ENCODE measurements around the gene KCNQ1OT1. TPM values are rescaled to one million over a fixed set of nuclear protein-coding genes. Genes with fewer than 3 reads are reported as not detected.

The KCNQ1OT1 gene
- total and polyA plus RNA-seq, 2 of the 4 experiments (the other 2 are of a cell fraction): 0.14 to 2.0 TPM

DNA sequence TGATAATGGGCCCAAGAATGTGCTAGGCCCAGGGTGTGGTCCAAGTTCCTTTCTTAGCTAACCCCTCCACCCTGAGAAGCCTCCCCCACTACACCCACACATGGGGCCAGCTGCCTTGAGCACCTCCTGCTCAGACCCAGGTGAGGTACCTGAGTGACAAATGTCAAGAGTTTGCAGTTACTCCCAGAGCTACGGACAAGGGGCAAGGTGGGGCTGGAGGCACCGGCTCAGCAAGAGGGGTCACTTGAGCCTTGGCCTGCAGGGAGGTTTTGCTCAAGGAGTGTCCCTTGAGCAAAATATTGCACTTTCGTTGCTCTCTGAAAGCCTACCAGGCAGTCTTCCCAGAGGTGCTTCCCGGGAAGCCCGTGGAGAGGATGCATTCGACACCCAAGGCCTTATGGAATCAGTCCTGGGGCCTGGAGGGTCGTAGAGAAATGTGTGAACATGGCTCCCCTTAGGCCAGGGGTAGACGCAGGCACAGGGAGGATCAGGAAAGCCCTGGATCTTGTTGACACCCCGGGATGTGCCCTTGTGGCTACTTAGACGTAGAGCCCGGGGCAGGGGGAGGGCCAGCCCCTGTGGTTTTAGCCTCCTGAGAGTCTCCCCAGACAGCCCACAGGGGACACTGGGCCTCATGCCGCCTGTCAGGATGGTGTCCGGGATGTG is 140.8 kb downstream of the KCNQ1OT1 start:
- TF ChIP-seq BHLHE40 (IDR thresholded peaks at IDR 0.05; ENCODE audit: low read depth, low read length): no peak
- TF ChIP-seq CEBPB (IDR thresholded peaks at IDR 0.05; ENCODE audit: low read depth, low read length): no peak
- TF ChIP-seq RCOR1 (IDR thresholded peaks at IDR 0.05; ENCODE audit: insufficient replicate concordance, low read length): no peak
- TF ChIP-seq MAZ (IDR thresholded peaks at IDR 0.05; ENCODE audit: borderline replicate concordance, low read depth, low read length): no peak
- no peak for TF ChIP-seq FOS (IDR thresholded peaks at IDR 0.05; ENCODE audit: low read depth, low read length)
- no peak for TF ChIP-seq NFE2L2 (IDR thresholded peaks at IDR 0.05; ENCODE audit: low read depth, low read length)
- no peak for TF ChIP-seq SMC3 (IDR thresholded peaks at IDR 0.05; ENCODE audit: low read depth, low read length)
- no peak for TF ChIP-seq POLR2A (IDR thresholded peaks at IDR 0.05; ENCODE audit: low read depth, low read length)
- TF ChIP-seq, protein P1, sequence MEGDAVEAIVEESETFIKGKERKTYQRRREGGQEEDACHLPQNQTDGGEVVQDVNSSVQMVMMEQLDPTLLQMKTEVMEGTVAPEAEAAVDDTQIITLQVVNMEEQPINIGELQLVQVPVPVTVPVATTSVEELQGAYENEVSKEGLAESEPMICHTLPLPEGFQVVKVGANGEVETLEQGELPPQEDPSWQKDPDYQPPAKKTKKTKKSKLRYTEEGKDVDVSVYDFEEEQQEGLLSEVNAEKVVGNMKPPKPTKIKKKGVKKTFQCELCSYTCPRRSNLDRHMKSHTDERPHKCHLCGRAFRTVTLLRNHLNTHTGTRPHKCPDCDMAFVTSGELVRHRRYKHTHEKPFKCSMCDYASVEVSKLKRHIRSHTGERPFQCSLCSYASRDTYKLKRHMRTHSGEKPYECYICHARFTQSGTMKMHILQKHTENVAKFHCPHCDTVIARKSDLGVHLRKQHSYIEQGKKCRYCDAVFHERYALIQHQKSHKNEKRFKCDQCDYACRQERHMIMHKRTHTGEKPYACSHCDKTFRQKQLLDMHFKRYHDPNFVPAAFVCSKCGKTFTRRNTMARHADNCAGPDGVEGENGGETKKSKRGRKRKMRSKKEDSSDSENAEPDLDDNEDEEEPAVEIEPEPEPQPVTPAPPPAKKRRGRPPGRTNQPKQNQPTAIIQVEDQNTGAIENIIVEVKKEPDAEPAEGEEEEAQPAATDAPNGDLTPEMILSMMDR (conservative IDR thresholded peaks at IDR 0.05; ENCODE audit: low read depth, low read length): no peak
- no peak for TF ChIP-seq RFX5 (IDR thresholded peaks at IDR 0.05; ENCODE audit: low read depth, low read length)
- TF ChIP-seq, protein P2, sequence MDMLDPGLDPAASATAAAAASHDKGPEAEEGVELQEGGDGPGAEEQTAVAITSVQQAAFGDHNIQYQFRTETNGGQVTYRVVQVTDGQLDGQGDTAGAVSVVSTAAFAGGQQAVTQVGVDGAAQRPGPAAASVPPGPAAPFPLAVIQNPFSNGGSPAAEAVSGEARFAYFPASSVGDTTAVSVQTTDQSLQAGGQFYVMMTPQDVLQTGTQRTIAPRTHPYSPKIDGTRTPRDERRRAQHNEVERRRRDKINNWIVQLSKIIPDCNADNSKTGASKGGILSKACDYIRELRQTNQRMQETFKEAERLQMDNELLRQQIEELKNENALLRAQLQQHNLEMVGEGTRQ (IDR thresholded peaks at IDR 0.05; ENCODE audit: low read depth, low read length): no peak
- no peaks in the 10 kb centered on the region for H3K4me1 ChIP-seq (ENCODE audit: control insufficient read depth, insufficient read depth, low read length)
- DNase-seq: no peak
- H2AFZ ChIP-seq (replicated peaks; ENCODE audit: low read length, poor library complexity): no peak overlapping the region
- no peaks in the 10 kb centered on the region for H3K79me1 ChIP-seq (ENCODE audit: low read depth in 1 of 2, low read length in 2 of 2)
- no peak overlapping the region for H2AK5ac ChIP-seq (ENCODE audit: low read depth, low read length)
- H3K27ac ChIP-seq (ENCODE audit: insufficient read depth, low read length): no peak overlapping the region
- H2BK20ac ChIP-seq (ENCODE audit: low read depth, low read length): no peak overlapping the region
- no peak overlapping the region for H2BK15ac ChIP-seq (ENCODE audit: low read depth, low read length)
- no peak overlapping the region for H4K91ac ChIP-seq (ENCODE audit: insufficient read depth, low read depth, low read length)
- H3K9me1 ChIP-seq (ENCODE audit: insufficient read depth, low read length): no peaks in the 10 kb centered on the region
- WGBS, 2 experiments (ENCODE audit: extremely low coverage in 2 of 2, insufficient read length in 1 of 2): 74% methylated on average over 8 of the region's 13 CpGs; no CpG with 5 or more reads in 1 of the 2 experiments
- no peak for ATAC-seq (ENCODE audit: low read depth)
- in situ Hi-C loops (cut with MboI; ENCODE audit: low sequenced_read_pairs) (no loop called here), dilution Hi-C loops (cut with HindIII; ENCODE audit: low sequenced_read_pairs, unreplicated experiment) (no loop called here), intact Hi-C loops (cut with micrococcal nuclease) (no loop called here)
- no peak overlapping the region for H3K23ac ChIP-seq (ENCODE audit: low read depth, low read length)
- no peaks in the 10 kb centered on the region; the same call in 1 of the 2 replicates for H4K20me1 ChIP-seq (ENCODE audit: insufficient read depth, low read length)
- CTCF ChIA-PET: no interaction called here
- H2AK9ac ChIP-seq (replicated peaks; ENCODE audit: low read depth, low read length, poor library complexity): no peak overlapping the region
- no peak overlapping the region for H3K56ac ChIP-seq (ENCODE audit: extremely low read depth, insufficient read depth, low read length)
- no TSS peak for BruUV-seq (replicated peaks)
- H3K4ac ChIP-seq (ENCODE audit: low read depth, low read length): no peak overlapping the region
- H2BK5ac ChIP-seq (ENCODE audit: low read depth, low read length, poor library complexity, severe bottlenecking): no peak overlapping the region
- no peak overlapping the region for H3K9ac ChIP-seq (ENCODE audit: low read depth, low read length)
- no peaks in the 10 kb centered on the region for H3K36me3 ChIP-seq (ENCODE audit: control insufficient read depth, insufficient read depth, low read length)
- H3K27me3 ChIP-seq (ENCODE audit: control insufficient read depth, insufficient read depth, low read length): peaks cover 39% of the 10 kb centered on the region
- peaks cover 4% of the 10 kb centered on the region; the same call in 1 of the 2 replicates for H3K9me3 ChIP-seq (ENCODE audit: control insufficient read depth, insufficient read depth, low read length)
- H3K18ac ChIP-seq (ENCODE audit: low read depth, low read length): no peak overlapping the region
- H3K4me2 ChIP-seq (ENCODE audit: low read depth, low read length): no peak overlapping the region
- no peak overlapping the region for H3K4me3 ChIP-seq (ENCODE audit: insufficient read depth, low read depth, low read length)
- no peak overlapping the region for H4K5ac ChIP-seq (ENCODE audit: low read depth, low read length)
- H2BK120ac ChIP-seq (ENCODE audit: low read depth, low read length): no peak overlapping the region
- H3K14ac ChIP-seq (replicated peaks; ENCODE audit: low read depth, low read length): no peak overlapping the region
- no peak overlapping the region for H4K8ac ChIP-seq (ENCODE audit: low read depth in 2 of 2, low read length in 2 of 2)
- POLR2A ChIA-PET (ENCODE audit: unreplicated experiment): no interaction called here
